ENCODE data around the gene PLEKHA3. TPM values are rescaled to one million over a fixed set of nuclear protein-coding genes. Genes with fewer than 3 reads are reported as not detected.
A peak's percentile ranks its signal among the peaks of the same experiment; 100 is the strongest.

The PLEKHA3 gene
- total and polyA plus RNA-seq, 12 donors = 2.5 to 53.2 (median 39.7) TPM

- WGBS, 2 donors = 95 to 96% methylated on average over 1 of the region's 1 CpG
These were observed 26.7 kb downstream of the PLEKHA3 start for GRCh38 chr2:178506949-178507348.

GRCh38 chr2:178508646-178509045 is 28.4 kb downstream of the PLEKHA3 start:
- Histone ChIP-seq H3K36me3 (peaks cover 0 to 85% (median 13%) of the 10 kb centered on the region in 9 donors), H3K4me1 (peaks cover 0 to 8% (median 0%) of the 10 kb centered on the region in 9 donors), H3K27me3 (no peaks in the 10 kb centered on the region), H3K4me3 (no peak overlapping the region), H3K9me3 (no peaks in the 10 kb centered on the region), H3K27ac (no peak overlapping the region)
- intact Hi-C loops (cut with DNase I) = no loop called here
- WGBS, 2 donors = 94 to 98% methylated on average over 2 of the region's 2 CpGs
- no peak for TF ChIP-seq CTCF (IDR thresholded peaks at IDR 0.05)
- DNase-seq (no peak), ATAC-seq (no peak)

More at GRCh38 chr2:178506949-178507348, 26.7 kb downstream of the PLEKHA3 start:
- DNase-seq (no peak), ATAC-seq (no peak)
- intact Hi-C loops (cut with DNase I) = no loop called here
- Histone ChIP-seq H3K36me3 (peaks cover 0 to 90% (median 26%) of the 10 kb centered on the region in 9 donors), H3K27me3 (no peaks in the 10 kb centered on the region), H3K4me1 (peaks cover 0 to 8% (median 0%) of the 10 kb centered on the region in 9 donors), H3K27ac (no peak overlapping the region), H3K4me3 (no peak overlapping the region), H3K9me3 (no peaks in the 10 kb centered on the region)
- no peak for TF ChIP-seq CTCF (IDR thresholded peaks at IDR 0.05)

GRCh38 chr2:178510384-178510783 is 30.1 kb downstream of the PLEKHA3 start:
- intact Hi-C loops (cut with DNase I) = no loop called here
- peaks cover 0 to 85% (median 6%) of the 10 kb centered on the region in 9 donors for H3K36me3 ChIP-seq
- no peak overlapping the region for H3K4me3 ChIP-seq
- no peak for TF ChIP-seq CTCF (IDR thresholded peaks at IDR 0.05)
- ATAC-seq (peak in 3 of 8 donors; percentile 45 to 83 (median 54)), DNase-seq (no peak)
- 74 to 78% methylated on average over 6 of the region's 6 CpGs for WGBS, 2 donors
- no peaks in the 10 kb centered on the region for H3K9me3 ChIP-seq
- H3K27me3 ChIP-seq = no peaks in the 10 kb centered on the region
- H3K27ac ChIP-seq = no peak overlapping the region
- peaks cover 0 to 8% (median 0%) of the 10 kb centered on the region in 9 donors for H3K4me1 ChIP-seq

GRCh38 chr2:178512484-178512883 is 32.2 kb downstream of the PLEKHA3 start:
- no peaks in the 10 kb centered on the region for H3K9me3 ChIP-seq
- DNase-seq = no peak
- H3K27me3 ChIP-seq = no peaks in the 10 kb centered on the region
- no peak for ATAC-seq
- intact Hi-C loops (cut with DNase I) = no loop called here
- no peak for TF ChIP-seq CTCF (IDR thresholded peaks at IDR 0.05)
- WGBS, 2 donors = 99 to 100% methylated on average over 2 of the region's 2 CpGs
- no peaks in the 10 kb centered on the region for H3K4me1 ChIP-seq
- H3K4me3 ChIP-seq = no peak overlapping the region
- H3K36me3 ChIP-seq = peaks cover 0 to 76% (median 6%) of the 10 kb centered on the region in 9 donors
- H3K27ac ChIP-seq = no peak overlapping the region
